Ishikawa (cell line): ENCODE data around the gene KDR.

Experiments
- CEBPB ChIP-seq: IDR thresholded peaks from 2 replicates; pipeline ENCODE4 v1.6.1; 2012
- CREB1 ChIP-seq: IDR thresholded peaks from 2 replicates; pipeline ENCODE4 v1.6.1; 2012; ENCODE audit warnings: low read depth
- EGR1 ChIP-seq: IDR thresholded peaks from 2 replicates; pipeline ENCODE4 v1.6.1; 2012
- EP300 ChIP-seq: IDR thresholded peaks from 2 replicates; pipeline ENCODE4 v1.6.1; 2012; ENCODE audit warnings: borderline replicate concordance
- FOXM1 ChIP-seq: IDR thresholded peaks from 2 replicates; pipeline ENCODE4 v1.6.1; 2012; ENCODE audit warnings: low read depth, borderline replicate concordance
- NFIC ChIP-seq: IDR thresholded peaks from 2 replicates; pipeline ENCODE4 v1.6.1; 2012
- RAD21 ChIP-seq: IDR thresholded peaks from 2 replicates; pipeline ENCODE4 v1.6.1; 2012; ENCODE audit warnings: low read depth
- TAF1 ChIP-seq: IDR thresholded peaks from 2 replicates; pipeline ENCODE4 v1.6.1; 2012; ENCODE audit warnings: low read depth, mild to moderate bottlenecking
- TCF12 ChIP-seq: IDR thresholded peaks from 2 replicates; pipeline ENCODE4 v1.6.1; 2012; ENCODE audit warnings: low read depth
- TEAD4 ChIP-seq: IDR thresholded peaks from 2 replicates; pipeline ENCODE4 v1.6.1; 2012
- USF1 ChIP-seq: IDR thresholded peaks from 2 replicates; pipeline ENCODE4 v1.6.1; 2012
- YY1 ChIP-seq: IDR thresholded peaks from 2 replicates; pipeline ENCODE4 v1.6.1; 2012; ENCODE audit warnings: low read depth
- ZBTB7A ChIP-seq: IDR thresholded peaks from 2 replicates; pipeline ENCODE4 v1.6.1; 2012; ENCODE audit warnings: low read depth
- TF ChIP-seq, protein P1 (sequence below): IDR thresholded peaks from 2 replicates; pipeline ENCODE4 v1.6.1; 2012; ENCODE audit warnings: low read depth, mild to moderate bottlenecking
- TF ChIP-seq, protein P2 (sequence below): IDR thresholded peaks from 2 replicates; pipeline ENCODE4 v1.6.1; 2012

The KDR gene

GRCh38 chr4:55098456-55099204, 26.8 kb downstream of the KDR start:
- no peak for TF ChIP-seq EGR1

- TF ChIP-seq EGR1 (no peak), TEAD4 (no peak), TAF1 (no peak), USF1 (no peak), ZBTB7A (no peak)
- TF ChIP-seq, protein P1, sequence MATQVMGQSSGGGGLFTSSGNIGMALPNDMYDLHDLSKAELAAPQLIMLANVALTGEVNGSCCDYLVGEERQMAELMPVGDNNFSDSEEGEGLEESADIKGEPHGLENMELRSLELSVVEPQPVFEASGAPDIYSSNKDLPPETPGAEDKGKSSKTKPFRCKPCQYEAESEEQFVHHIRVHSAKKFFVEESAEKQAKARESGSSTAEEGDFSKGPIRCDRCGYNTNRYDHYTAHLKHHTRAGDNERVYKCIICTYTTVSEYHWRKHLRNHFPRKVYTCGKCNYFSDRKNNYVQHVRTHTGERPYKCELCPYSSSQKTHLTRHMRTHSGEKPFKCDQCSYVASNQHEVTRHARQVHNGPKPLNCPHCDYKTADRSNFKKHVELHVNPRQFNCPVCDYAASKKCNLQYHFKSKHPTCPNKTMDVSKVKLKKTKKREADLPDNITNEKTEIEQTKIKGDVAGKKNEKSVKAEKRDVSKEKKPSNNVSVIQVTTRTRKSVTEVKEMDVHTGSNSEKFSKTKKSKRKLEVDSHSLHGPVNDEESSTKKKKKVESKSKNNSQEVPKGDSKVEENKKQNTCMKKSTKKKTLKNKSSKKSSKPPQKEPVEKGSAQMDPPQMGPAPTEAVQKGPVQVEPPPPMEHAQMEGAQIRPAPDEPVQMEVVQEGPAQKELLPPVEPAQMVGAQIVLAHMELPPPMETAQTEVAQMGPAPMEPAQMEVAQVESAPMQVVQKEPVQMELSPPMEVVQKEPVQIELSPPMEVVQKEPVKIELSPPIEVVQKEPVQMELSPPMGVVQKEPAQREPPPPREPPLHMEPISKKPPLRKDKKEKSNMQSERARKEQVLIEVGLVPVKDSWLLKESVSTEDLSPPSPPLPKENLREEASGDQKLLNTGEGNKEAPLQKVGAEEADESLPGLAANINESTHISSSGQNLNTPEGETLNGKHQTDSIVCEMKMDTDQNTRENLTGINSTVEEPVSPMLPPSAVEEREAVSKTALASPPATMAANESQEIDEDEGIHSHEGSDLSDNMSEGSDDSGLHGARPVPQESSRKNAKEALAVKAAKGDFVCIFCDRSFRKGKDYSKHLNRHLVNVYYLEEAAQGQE = no peak
These were observed 28.8 kb downstream of the KDR start for GRCh38 chr4:55096619-55097018.

DNA sequence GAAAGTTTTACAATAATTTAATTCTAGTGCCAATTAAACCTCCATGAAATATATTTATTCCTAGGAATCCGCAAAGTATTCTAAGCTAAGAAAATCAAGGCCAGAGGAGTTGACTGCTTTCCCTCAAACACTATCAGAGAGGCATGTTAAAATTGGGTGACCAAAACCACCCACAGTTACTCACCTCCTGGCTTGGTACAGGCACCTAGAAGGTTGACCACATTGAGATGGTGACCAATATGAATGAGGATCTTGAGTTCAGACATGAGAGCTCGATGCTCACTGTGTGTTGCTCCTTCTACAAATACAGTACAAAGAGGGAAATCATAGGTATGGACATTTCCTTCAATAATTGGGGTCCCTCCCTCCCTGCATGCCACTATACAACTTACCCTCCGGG, 29.4 kb downstream of the KDR start:
- no peak for TF ChIP-seq TAF1
- no peak for TF ChIP-seq EGR1
- TF ChIP-seq USF1 = no peak
- TF ChIP-seq EP300 = no peak
- TF ChIP-seq CREB1 = no peak
- no peak for TF ChIP-seq ZBTB7A
- TF ChIP-seq YY1 = no peak
- TF ChIP-seq CEBPB = no peak
- TF ChIP-seq, protein P2, sequence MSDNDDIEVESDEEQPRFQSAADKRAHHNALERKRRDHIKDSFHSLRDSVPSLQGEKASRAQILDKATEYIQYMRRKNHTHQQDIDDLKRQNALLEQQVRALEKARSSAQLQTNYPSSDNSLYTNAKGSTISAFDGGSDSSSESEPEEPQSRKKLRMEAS = no peak
- TF ChIP-seq, protein P1 = no peak
- TF ChIP-seq TEAD4 = no peak
- no peak for TF ChIP-seq NFIC
- no peak for TF ChIP-seq FOXM1

- TF ChIP-seq, protein P1 = peak; percentile 33; the same call in 1 of the 2 replicates
- TF ChIP-seq TCF12 = no peak
- TF ChIP-seq TAF1 = no peak
- TF ChIP-seq TEAD4 = no peak
These were observed 32.9 kb downstream of the KDR start for GRCh38 chr4:55092504-55092903.

- no peak for TF ChIP-seq CREB1
- no peak for TF ChIP-seq TAF1
- TF ChIP-seq NFIC = no peak
- TF ChIP-seq EP300 = no peak
- no peak for TF ChIP-seq FOXM1
- TF ChIP-seq CEBPB = no peak
- no peak for TF ChIP-seq RAD21
- no peak for TF ChIP-seq EGR1
- TF ChIP-seq, protein P2 = no peak
- no peak for TF ChIP-seq YY1
- no peak for TF ChIP-seq TEAD4
- no peak for TF ChIP-seq ZBTB7A
- no peak for TF ChIP-seq TCF12
- TF ChIP-seq USF1 = no peak
- TF ChIP-seq, protein P1 = no peak
These were observed 35.5 kb downstream of the KDR start for GRCh38 chr4:55089916-55090315.
